Motor neuron (in vitro differentiated cells): ENCODE data around the gene FUBP3. TPM values are rescaled to one million over a fixed set of nuclear protein-coding genes. Genes with fewer than 3 reads are reported as not detected.

Experiments
- ATAC-seq, 8 experiments: fragments of 200-7000 bp; cut with Tn5 transposase; replicated peaks in 6 of 8; 2 replicates each; pipeline ENCODE4 v1.8.0; 2021; ENCODE audit warnings: mild to moderate bottlenecking in 8 of 8, moderate library complexity in 8 of 8
- H3K27ac ChIP-seq, 2 donors: fragments of 250-450 bp; sonication (Bioruptor Pico); 2 replicates each; pipeline ENCODE4 v1.9.0; 2021; ENCODE audit warnings: antibody characterized with exemption in 2 of 2, mild to moderate bottlenecking in 2 of 2, moderate library complexity in 1 of 2
- H3K4me1 ChIP-seq, 2 donors: fragments of 250-450 bp; sonication (Bioruptor Pico); replicated peaks in 1 of 2; 2 replicates each; pipeline ENCODE4 v1.6.1; 2021; ENCODE audit warnings: antibody characterized with exemption in 2 of 2, mild to moderate bottlenecking in 2 of 2, moderate library complexity in 1 of 2
- H3K4me3 ChIP-seq, 5 donors: fragments of 250-450 bp; sonication (Bioruptor Pico); 2 replicates each; pipeline ENCODE4 v1.9.0; 2021; ENCODE audit warnings: antibody characterized with exemption in 5 of 5, mild to moderate bottlenecking in 5 of 5, moderate library complexity in 4 of 5
- WGBS, 10 experiments: fragments of 450-650 bp; shearing (Covaris generic); methylation state at CpG; one replicate each; pipeline ENCODE4 v1.0.0; 2022; 5-methylcytosine and 5-hydroxymethylcytosine counted together
- in situ Hi-C, 9 experiments: fragments of 400-800 bp; cut with MboI; loops; one replicate each; pipeline ENCODE4 v1.15.0; 2021; ENCODE audit warnings: low sequenced_read_pairs in 9 of 9, low pct_unique_long_range_greater_than_20kb in 2 of 9; ENCODE audit not compliant: unreplicated experiment in 9 of 9
- total RNA-seq, 8 experiments: library from RNA; unstranded; fragments of 300-600 nt; gene quantifications; 2 replicates each; pipeline versions ENCODE4 v1.2.3 to v1.2.4, GENCODE V29; 2022

The FUBP3 gene
- total RNA-seq, 8 experiments from 2014 or later, result 32.5 to 65.0 (median 50.9) TPM

DNA sequence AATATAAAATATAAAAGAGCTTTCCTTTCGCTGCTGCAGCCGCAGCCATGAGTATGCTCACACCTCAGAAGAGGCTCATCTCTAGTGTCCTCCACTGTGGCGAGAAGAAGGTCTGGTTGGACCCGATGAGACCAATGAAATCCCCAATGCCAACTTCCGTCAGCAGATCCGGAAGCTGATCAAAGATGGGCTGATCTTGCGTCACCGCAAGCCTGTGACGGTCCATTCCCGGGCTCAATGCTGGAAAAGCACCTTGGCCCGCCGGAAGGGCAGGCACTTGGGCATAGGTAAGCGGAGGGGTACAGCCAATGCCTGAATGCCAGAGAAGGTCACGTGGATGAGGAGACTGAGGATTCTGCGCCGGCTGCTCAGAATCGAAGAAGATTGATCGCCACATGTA lies 72.4 kb downstream of the FUBP3 start:
- H3K4me3 ChIP-seq, result no peak overlapping the region
- in situ Hi-C loops, result no loop called here
- 60 to 100% (median 91%) methylated on average over 1 to 11 of the region's 18 CpGs; no CpG with 5 or more reads in 2 of the 10 experiments for WGBS, 10 experiments

GRCh38 chr9:130654879-130655278 lies 75.5 kb downstream of the FUBP3 start:
- 49 to 72% (median 68%) methylated on average over 3 to 5 of the region's 6 CpGs; no CpG with 5 or more reads in 4 of the 10 experiments for WGBS, 10 experiments
- peak in 1 of 8 experiments; percentile 78 for ATAC-seq
- in situ Hi-C loops, result no loop called here
- Histone ChIP-seq H3K4me3 (no peak overlapping the region), H3K4me1 (peaks cover 0 to 3% of the 10 kb centered on the region in 2 donors), H3K27ac (no peak overlapping the region)

More for the DNA sequence above, 72.4 kb downstream of the FUBP3 start:
- no peak for ATAC-seq
- no peaks in the 10 kb centered on the region for H3K4me1 ChIP-seq
- no peak overlapping the region for H3K27ac ChIP-seq

DNA sequence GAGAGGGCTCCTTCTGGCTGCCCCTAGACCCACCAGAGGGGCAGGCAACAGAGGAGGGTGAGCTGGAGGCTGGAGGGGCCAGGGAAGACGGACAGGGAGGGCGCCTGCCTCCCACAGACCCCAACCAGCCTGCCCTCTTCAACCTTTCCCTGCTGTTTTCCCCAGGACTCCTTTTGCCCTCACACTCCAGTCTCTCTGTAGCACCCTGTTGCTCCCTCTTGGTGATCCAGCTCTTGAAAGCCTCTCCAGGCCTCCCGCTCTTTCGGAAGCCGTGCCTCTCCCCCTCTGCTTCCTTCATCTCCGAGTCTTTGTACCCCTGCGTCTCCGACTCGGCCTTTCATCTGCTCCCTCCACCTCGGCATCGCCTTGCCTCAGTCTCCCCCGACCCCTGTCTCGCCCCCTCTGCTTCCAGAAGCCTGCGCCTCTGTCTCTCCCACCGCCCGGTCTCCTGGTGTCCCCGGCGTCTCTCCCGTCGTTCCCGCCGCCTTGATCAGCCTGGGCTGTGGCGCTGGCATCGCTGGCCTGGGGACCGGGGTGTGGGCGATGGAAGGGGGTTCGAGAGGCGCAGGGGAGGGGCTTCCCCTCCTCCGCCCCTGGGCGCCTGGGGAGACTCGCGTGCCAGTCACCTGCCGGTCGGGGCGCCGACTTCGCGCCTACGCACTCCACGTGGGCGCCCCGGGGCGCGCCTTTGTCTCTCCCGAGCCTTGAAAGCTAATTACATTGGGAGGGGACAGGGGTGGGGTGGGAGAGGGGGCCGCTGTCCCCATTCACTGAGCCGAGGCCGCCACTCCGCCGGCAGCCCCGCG lies 79.7 kb downstream of the FUBP3 start:
- 16% methylated on average over 7 of the region's 52 CpGs; no CpG with 5 or more reads in 9 of the 10 experiments for WGBS, 10 experiments

DNA sequence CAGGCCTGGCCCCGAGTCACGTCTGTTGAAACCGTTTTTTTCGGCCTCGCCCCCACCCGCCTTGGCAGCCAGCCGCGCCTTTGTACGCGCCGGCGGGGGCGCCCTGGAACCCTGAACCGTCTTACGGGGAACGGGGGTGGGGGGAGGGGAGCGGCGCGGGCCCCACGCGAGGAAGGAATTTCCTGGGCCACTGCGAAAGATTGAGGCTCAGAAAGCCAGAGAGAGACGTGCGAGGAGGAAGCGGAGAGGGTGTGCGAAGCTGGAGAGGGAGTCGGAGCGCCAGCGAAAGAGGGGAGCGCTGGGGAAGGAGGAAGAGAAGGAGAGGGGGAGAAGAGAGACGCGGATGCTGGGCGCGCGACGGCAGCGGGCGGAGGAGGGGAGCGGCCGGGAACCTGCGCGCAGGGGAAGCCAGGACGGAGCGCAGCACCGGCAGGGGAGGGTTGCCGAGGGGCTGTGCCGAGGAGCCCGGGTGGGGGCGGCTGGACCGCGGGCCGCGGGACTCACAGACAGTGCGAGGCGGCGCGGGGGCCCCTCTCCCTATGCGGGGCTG lies 80.4 kb downstream of the FUBP3 start:
- WGBS, 10 experiments, result no CpG with 5 or more reads among the region's 58 CpGs
- Histone ChIP-seq H3K4me1 (peaks cover 0 to 21% of the 10 kb centered on the region in 2 donors), H3K4me3 (no peak overlapping the region), H3K27ac (no peak overlapping the region)
- no peak for ATAC-seq
- in situ Hi-C loops, result no loop called here

More for the DNA sequence above, 79.7 kb downstream of the FUBP3 start:
- in situ Hi-C loops, result no loop called here
- Histone ChIP-seq H3K4me1 (peaks cover 0 to 21% of the 10 kb centered on the region in 2 donors), H3K27ac (no peak overlapping the region), H3K4me3 (no peak overlapping the region)
- ATAC-seq, result no peak

DNA sequence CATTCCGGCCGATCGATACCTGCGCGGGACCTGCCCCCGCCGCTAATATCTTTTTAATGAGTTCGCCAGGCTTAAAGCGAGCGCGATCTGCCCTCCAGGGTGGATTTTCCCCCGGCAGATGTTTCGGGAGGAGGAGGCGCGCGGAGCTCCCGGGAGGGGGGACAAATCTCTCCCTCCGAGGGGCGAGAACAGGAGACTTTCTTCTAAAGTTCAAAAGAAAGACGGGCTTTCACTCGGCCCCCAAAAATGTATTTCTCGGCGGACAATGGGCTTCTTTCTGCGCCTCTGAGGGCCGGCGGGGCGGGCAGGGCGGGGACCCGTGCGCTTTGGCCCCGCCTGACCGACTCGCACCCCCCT lies 80.9 kb downstream of the FUBP3 start:
- H3K4me3 ChIP-seq, result no peak overlapping the region
- in situ Hi-C loops, result no loop called here
- ATAC-seq, result no peak

GRCh38 chr9:130660683-130661450 lies 81.5 kb downstream of the FUBP3 start:
- ATAC-seq, result peak in 3 of 8 experiments; percentile 19 to 32 (median 25)
- Histone ChIP-seq H3K4me1 (peaks cover 7 to 30% of the 10 kb centered on the region in 2 donors), H3K27ac (no peak overlapping the region), H3K4me3 (peak overlapping the region in 1 of 5 donors; percentile 4)
- in situ Hi-C loops, result no loop called here
- 0% methylated on average over 5 of the region's 82 CpGs; no CpG with 5 or more reads in 9 of the 10 experiments for WGBS, 10 experiments

More for the DNA sequence above, 80.9 kb downstream of the FUBP3 start:
- no peak overlapping the region for H3K27ac ChIP-seq
- 0 to 4% (median 0%) methylated on average over 5 to 9 of the region's 33 CpGs; no CpG with 5 or more reads in 7 of the 10 experiments for WGBS, 10 experiments
- peaks cover 2 to 24% of the 10 kb centered on the region in 2 donors for H3K4me1 ChIP-seq

DNA sequence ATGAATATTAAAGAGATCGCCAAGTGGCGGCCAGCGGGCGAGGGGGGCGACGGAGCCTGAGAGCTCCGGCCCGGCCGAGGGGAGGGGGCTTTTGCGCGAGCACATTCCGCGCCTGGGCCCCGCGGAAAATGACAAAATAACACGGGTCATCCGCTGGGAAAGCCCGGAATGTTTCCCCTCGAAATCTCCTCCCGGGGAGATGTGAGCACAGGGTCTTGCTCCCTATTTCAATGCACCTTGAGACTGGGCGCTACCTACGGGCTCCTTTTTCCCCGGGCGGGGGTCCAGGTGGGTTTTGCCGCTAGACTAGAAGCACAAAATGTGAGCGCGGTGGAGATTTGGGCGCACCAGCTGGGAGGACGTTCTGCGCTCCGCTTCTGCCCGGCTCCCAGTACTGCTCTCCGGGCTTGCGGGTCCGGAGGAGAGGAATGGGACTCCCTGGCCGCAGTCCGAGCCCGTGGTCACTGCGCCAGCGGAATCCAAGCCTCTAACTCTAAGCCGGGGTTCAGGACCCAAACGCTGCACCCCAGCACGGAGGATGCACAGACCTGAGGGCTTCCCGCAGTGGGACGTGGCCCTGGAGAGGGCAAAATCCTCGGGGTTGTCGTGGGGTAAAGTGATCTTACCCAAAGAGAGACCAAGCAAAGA lies 82.2 kb downstream of the FUBP3 start:
- ATAC-seq, result no peak
- in situ Hi-C loops, result no loop called here

DNA sequence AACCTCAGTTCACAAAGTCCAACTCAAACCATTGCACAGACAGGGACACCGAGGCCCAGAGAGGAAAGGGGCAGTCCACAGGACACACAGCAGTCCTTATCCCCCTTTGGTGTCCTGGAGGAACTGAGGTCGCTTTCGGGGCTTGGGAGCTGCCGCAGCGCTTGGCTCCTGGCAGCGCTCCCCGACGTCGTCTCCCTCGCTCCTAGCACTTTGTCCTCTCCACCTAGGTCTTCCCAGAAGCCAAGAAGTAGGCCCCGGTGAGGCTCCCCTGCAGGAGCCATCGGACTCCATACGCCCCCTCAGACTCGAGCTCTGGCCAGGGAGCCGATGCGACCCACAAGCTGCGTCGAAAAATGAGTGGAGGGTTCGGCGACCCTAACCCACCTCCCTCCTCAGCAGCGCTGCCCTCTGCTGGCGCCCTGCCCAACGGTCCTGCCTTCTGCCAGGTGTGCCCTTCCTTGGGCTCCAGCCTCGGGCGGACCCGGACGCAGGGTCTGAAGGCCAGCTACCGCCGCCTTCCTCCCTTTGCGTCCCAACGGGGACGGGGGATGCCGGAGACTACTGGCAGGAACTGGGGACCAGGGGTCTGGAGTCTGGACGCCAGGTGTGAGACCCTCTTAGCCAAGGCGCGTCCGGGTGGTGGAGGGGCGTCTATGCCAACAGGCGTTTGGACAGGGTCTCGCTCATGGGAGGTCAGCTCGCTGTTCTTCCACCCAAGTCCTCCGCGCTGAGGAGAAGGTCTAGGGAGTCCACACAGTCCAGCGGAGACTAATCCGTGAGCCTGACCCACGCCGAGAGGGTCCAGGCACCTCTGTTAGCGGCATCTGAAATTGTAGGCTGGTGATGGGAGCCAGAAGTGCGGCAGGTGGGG lies 83.0 kb downstream of the FUBP3 start:
- peaks cover 8 to 38% of the 10 kb centered on the region in 2 donors for H3K4me1 ChIP-seq
- H3K4me3 ChIP-seq, result no peak overlapping the region
- WGBS, 10 experiments, result 0 to 33% (median 10%) methylated on average over 1 to 23 of the region's 49 CpGs; no CpG with 5 or more reads in 1 of the 10 experiments
- H3K27ac ChIP-seq, result no peak overlapping the region
- ATAC-seq, result peak in 1 of 8 experiments; percentile 3
- in situ Hi-C loops, result no loop called here

More for the DNA sequence above, 82.2 kb downstream of the FUBP3 start:
- H3K4me1 ChIP-seq, result peaks cover 8 to 37% of the 10 kb centered on the region in 2 donors
- WGBS, 10 experiments, result 4 to 10% (median 5%) methylated on average over 2 to 21 of the region's 47 CpGs; no CpG with 5 or more reads in 7 of the 10 experiments
- no peak overlapping the region for H3K27ac ChIP-seq
- no peak overlapping the region for H3K4me3 ChIP-seq

DNA sequence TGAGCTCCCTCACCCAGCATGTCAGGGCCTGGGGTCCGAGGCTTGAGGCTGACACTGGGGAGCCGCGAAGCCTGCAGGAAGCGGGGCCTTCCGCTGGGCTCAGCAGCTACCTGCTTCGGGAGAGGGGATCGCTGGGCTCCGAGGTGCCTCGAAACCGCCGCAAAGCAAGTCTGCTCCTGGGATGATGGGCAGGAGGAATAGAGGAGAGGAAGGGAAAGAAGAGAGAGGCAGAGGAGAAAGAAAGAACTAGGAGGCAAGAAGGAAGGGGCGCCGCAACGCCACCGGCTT lies 83.5 kb downstream of the FUBP3 start:
- no peak overlapping the region for H3K27ac ChIP-seq
- WGBS, 10 experiments, result 0 to 4% (median 0%) methylated on average over 2 to 9 of the region's 15 CpGs; no CpG with 5 or more reads in 5 of the 10 experiments
- peaks cover 8 to 38% of the 10 kb centered on the region in 2 donors for H3K4me1 ChIP-seq
- ATAC-seq, result peak in 1 of 8 experiments; percentile 2
- in situ Hi-C loops, result no loop called here
- no peak overlapping the region for H3K4me3 ChIP-seq

DNA sequence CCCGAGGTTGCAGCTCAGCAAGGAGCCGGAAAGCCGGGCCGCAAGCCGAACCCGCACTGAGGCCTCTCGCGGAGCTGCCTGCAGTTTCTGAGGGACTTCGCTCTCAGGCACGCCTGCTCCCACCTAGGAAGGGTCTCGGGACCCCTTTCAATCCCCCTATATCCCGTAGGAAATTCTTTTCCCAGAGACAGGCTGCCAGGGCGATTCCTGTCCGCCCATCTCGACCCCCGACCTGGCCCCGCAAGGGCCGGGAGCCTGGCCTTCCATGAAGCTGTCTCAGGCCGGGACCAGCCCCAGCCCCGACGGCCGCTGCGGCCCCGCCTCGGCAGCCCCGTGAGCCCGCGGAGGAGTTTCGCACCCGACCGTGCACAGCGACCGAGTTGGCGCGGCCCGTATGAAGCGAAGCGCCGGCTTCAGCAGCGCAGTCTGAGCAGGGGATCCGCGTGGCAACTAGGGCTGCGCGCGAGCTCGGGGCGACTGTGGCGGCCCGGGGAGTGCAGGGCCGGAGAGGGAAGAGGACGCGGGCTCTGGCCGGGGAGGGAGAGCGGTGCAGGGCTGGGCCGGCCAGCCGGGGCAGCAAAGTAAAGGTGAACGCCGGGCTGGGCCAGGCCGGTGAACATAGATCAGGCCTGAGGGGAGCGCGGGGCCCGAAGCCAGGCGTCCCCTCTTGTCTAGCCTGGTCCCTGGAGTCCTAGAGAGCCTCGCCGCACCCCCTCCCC lies 84.0 kb downstream of the FUBP3 start:
- Histone ChIP-seq H3K27ac (no peak overlapping the region), H3K4me3 (peak overlapping the region in 1 of 5 donors; percentile 17), H3K4me1 (peaks cover 8 to 38% of the 10 kb centered on the region in 2 donors)
- in situ Hi-C loops, result no loop called here
- 0 to 13% (median 0%) methylated on average over 1 to 6 of the region's 65 CpGs; no CpG with 5 or more reads in 6 of the 10 experiments for WGBS, 10 experiments
- ATAC-seq, result peak in 4 of 8 experiments; percentile 17 to 54 (median 30)

- Histone ChIP-seq H3K4me3 (peak overlapping the region in 2 of 5 donors; percentile 2 to 17), H3K27ac (no peak overlapping the region), H3K4me1 (peaks cover 13 to 38% of the 10 kb centered on the region in 2 donors)
- WGBS, 10 experiments, result no CpG with 5 or more reads among the region's 19 CpGs
- in situ Hi-C loops, result no loop called here
- peak in 6 of 8 experiments; percentile 6 to 66 (median 56) for ATAC-seq
These were observed 84.5 kb downstream of the FUBP3 start for GRCh38 chr9:130663977-130664250.
